B cell (primary cell): ENCODE data around the gene SLCO4C1.

Experiments
- EZH2 ChIP-seq: IDR thresholded peaks from 2 replicates; pipeline ENCODE4 v1.6.1; 2012; ENCODE audit warnings: borderline replicate concordance, low read depth, mild to moderate bottlenecking, moderate library complexity, low read length; ENCODE audit not compliant: insufficient read depth, poor library complexity, severe bottlenecking
- TF ChIP-seq, protein P1 (sequence below): fragments of 200-600 bp; IDR thresholded peaks from one replicate; pipeline ENCODE4 v1.8.0; 2022; ENCODE audit warnings: antibody characterized with exemption, mild to moderate bottlenecking

- TF ChIP-seq, protein P1, sequence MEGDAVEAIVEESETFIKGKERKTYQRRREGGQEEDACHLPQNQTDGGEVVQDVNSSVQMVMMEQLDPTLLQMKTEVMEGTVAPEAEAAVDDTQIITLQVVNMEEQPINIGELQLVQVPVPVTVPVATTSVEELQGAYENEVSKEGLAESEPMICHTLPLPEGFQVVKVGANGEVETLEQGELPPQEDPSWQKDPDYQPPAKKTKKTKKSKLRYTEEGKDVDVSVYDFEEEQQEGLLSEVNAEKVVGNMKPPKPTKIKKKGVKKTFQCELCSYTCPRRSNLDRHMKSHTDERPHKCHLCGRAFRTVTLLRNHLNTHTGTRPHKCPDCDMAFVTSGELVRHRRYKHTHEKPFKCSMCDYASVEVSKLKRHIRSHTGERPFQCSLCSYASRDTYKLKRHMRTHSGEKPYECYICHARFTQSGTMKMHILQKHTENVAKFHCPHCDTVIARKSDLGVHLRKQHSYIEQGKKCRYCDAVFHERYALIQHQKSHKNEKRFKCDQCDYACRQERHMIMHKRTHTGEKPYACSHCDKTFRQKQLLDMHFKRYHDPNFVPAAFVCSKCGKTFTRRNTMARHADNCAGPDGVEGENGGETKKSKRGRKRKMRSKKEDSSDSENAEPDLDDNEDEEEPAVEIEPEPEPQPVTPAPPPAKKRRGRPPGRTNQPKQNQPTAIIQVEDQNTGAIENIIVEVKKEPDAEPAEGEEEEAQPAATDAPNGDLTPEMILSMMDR: no peak
- no peak for TF ChIP-seq EZH2
Observed at GRCh38 chr5:102277144-102277543, 18.9 kb downstream of the SLCO4C1 start.
